ENCODE data around the gene ARMC6.
"Not testable (repeated sequence)": the region's sequence is repeated elsewhere in the genome, so short reads cannot be mapped to it uniquely, and the experiment has no call there.

The ARMC6 gene

GRCh38 chr19:19074196-19074882 lies 40.9 kb downstream of the ARMC6 start:
- no peak for DNase-seq (ENCODE audit: low read depth in 2 of 3, low spot score in 1 of 3)

DNA sequence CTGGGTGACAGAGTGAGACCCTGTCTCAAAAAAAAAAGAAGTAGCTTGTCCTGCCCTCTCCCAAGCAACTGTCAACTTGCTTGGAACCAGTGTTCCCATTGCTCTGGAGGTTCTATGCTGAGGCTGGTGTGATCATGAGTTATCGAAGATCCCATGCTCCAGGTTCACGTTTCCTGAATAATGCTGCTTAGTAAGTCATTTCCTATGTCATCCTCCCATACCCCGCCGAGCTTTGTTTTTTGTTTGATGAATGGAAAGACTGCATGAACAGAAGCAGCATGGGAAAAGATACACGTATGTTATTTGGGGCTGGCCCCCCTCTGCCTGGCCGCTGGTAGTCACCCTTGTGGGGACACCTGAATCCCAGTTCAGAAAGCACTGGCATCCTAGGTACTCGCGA lies 41.7 kb downstream of the ARMC6 start:
- DNase-seq (ENCODE audit: low read depth in 2 of 3, low spot score in 1 of 3), result no peak

- DNase-seq (ENCODE audit: low read depth in 2 of 3, low spot score in 1 of 3), result no peak
Measured at GRCh38 chr19:19076476-19076875, 43.1 kb downstream of the ARMC6 start.

GRCh38 chr19:19077103-19077502 lies 43.7 kb downstream of the ARMC6 start:
- DNase-seq (ENCODE audit: low read depth in 2 of 3, low spot score in 1 of 3), result no peak

GRCh38 chr19:19078801-19079200 lies 45.4 kb downstream of the ARMC6 start:
- no peak for DNase-seq (ENCODE audit: low read depth in 2 of 3, low spot score in 1 of 3)

DNA sequence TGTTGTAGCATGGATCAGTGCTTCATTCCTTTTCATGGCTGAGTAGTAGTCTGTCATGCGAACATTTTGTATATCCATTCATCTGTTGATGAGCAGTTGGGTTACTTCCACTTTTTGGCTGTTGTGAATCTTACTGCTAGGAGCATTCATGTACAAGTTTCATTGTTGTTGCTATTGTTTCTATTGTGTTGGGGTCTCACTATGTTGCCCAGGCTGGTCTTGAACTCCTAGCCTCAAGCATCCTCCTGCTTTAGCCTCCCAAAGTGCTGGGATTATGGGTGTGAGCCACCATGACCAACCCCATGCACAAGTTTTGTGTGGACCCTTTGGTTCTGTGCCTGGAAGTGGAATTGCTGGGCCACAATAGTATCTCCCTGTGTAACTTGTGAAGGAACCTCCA lies 46.2 kb downstream of the ARMC6 start:
- no peak for DNase-seq (ENCODE audit: low read depth in 2 of 3, low spot score in 1 of 3)

- DNase-seq (ENCODE audit: low read depth in 2 of 3, low spot score in 1 of 3), result no peak
Measured at GRCh38 chr19:19081642-19082151, 48.3 kb downstream of the ARMC6 start.

DNA sequence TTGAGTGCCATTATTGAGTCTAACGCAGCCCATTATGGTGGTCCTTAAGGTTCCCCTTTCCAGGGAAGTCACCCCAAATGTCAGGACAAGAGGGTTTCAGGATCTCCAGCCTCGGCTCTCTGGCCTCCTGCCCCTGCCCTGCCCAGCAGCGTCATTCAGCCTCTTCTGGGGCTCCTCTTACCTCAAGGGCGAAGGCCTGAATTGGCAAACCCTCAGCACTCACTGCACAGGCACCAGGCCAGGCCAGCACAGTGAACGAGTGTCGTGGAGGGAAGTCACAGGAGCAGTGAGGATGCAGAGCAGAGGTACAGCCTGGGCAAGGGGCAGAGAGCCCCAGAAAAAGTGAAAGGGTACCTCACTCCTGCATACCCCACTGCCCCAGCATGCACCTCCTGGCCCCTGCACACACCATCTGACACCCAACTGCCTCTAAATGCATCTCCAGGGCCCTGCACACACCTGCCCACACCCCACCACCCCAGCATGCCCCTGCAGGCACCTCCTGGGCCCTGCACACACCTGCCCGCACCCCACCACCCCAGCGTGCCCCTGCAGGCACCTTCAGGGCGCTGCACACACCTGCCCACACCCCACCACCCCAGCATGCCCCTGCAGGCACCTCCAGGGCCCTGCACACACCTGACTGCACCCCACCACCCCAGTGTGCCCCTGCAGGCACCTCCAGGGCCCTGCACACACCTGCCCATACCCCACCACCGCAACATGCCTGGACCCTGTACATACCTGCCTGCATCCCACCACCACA lies 50.2 kb downstream of the ARMC6 start:
- no peak for DNase-seq (ENCODE audit: low read depth in 2 of 3, low spot score in 1 of 3)

GRCh38 chr19:19087676-19088075 lies 54.3 kb downstream of the ARMC6 start:
- no peak for DNase-seq (ENCODE audit: low read depth in 2 of 3, low spot score in 1 of 3)

DNA sequence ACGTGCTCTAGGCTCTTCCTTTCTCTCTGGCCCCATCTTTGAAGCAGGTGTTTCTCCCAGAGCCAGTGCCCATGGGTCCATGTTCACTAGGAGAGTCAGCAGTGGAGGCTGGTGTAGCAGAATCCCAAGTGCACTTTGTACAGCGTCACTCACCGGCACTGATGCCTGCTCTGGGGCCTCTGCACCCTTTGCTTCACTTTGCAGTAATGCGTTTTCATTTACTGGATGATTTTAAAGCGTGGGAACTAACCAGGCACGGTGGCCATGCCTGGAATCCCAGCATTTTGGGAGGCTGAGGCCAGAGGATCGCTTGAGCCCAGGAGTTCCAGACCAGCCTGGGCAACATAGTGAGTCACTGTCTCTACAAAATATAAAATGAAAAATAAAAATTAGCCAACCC lies 61.1 kb downstream of the ARMC6 start:
- no peak for DNase-seq (ENCODE audit: low read depth in 2 of 3, low spot score in 1 of 3)

GRCh38 chr19:19095691-19096090 lies 62.3 kb downstream of the ARMC6 start:
- DNase-seq (ENCODE audit: low read depth in 2 of 3, low spot score in 1 of 3), result no peak

DNA sequence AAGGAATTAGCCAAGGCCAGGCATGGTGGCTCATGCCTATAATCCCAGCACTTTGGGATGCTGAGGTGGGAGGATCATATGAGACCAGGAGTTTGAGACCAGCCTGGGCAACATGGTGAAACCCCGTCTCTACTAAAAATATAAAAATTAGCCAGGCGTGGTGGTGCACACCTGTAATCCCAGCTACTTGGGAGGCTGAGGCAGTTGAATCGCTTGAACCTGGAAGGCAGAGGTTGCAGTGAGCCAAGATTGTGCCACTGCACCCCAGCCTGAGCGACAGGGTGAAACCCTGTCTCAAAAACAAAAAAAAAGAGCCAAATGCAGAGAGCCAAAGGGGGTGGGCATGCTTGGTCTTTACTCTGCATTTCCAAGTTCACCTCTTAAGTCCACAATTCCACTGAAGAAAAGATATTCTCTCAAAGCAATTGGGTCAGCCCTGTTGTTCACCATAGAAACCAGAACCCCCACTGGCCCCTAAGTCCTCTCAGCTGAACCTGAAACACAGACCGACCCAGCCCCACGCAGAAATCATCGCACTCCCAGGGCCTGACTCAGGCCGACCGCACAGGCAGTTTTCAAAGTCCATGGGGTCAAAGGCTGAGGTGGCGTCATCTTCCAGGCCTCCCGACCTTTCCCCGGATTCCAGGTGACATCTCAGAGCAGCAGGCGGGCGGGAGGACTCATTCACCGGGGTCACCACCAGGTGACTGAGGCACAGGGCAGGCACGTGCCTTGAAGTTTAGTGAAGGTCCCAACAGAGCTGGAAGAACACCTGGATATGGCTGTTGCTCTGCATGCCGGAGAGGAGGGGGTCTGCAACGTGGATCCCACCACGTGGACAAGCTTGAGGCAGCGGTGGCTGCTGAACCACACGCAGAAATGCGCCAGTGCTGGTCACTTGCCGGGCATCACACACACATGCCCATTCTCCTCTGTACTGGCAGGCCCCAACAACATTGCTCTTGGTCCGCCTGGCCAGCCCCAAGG lies 63.5 kb downstream of the ARMC6 start:
- no peak for DNase-seq (ENCODE audit: low read depth in 2 of 3, low spot score in 1 of 3)

DNA sequence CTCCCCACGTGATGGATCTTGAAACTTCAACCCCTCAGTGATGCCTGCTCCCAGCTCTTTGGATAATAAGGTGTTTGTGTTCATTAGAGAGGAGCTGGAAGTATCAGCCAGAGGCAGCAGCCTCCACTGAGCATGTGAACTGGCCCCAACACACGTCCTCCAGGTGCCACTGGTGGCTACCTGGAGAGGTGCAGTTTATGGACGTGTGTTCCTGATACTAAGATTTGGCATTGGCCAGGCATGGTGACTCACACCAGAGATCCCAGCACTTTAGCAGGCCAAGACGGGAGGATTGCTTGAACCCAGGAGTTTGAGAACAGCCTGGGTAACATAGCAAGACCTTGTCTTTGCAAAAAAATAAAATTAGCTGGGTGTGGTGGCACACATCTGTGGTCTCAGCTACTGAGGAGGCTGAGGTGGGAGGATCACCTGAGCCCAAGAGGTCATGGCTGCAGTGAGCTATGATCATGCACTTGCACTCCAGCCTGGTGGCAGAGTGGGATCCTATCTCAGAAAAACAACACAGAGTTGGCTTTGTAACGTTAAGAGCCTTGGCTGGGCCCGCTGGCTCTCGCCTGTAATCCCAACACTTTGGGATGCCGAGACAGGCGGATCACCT lies 64.8 kb downstream of the ARMC6 start:
- no peak for DNase-seq (ENCODE audit: low read depth in 2 of 3, low spot score in 1 of 3)

- DNase-seq (ENCODE audit: low read depth in 2 of 3, low spot score in 1 of 3), result no peak
Measured at GRCh38 chr19:19098703-19099632, 65.6 kb downstream of the ARMC6 start.

GRCh38 chr19:19101540-19101939 lies 68.1 kb downstream of the ARMC6 start:
- no peak for DNase-seq (ENCODE audit: low read depth in 2 of 3, low spot score in 1 of 3)

DNA sequence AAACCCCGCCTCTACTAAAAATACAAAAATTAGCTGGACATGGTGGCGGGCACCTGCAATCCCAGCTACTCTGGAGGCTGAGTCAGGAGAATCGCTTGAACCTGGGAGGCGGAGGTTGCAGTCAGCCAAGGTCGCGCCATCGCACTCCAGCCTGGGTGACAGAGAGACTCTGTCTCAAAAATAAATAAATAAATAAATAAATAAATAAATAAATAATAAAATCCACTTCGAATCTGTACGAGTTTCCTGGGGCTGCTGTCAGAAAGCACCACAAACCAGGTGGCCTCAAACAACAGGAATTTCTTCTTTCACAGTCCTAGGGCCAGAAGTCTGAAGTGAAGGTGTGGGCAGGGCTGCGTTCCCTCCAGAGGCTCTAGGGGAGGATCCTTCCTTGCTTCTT lies 69.2 kb downstream of the ARMC6 start:
- not testable (repeated sequence) for DNase-seq (ENCODE audit: low read depth in 2 of 3, low spot score in 1 of 3)

GRCh38 chr19:19103167-19103566 lies 69.8 kb downstream of the ARMC6 start:
- DNase-seq (ENCODE audit: low read depth in 2 of 3, low spot score in 1 of 3), result no peak

GRCh38 chr19:19105365-19106055 lies 72.1 kb downstream of the ARMC6 start:
- no peak for DNase-seq (ENCODE audit: low read depth in 2 of 3, low spot score in 1 of 3)

- DNase-seq (ENCODE audit: low read depth in 2 of 3, low spot score in 1 of 3), result no peak
Measured at GRCh38 chr19:19106056-19106551, 72.7 kb downstream of the ARMC6 start.

Data from stimulated activated CD4-positive, alpha-beta T cell treated with anti-CD3 and anti-CD28 coated beads, Interleukin-12 subunit alpha, Interleukin-12 subunit beta, amount 100 ng/mL, for 48 hours (primary cell).